IMR-90 (cell line): ENCODE results near the gene ACSBG1. TPM values are rescaled to one million over a fixed set of nuclear protein-coding genes. Genes with fewer than 3 reads are reported as not detected.
A peak's percentile ranks its signal among the peaks of the same experiment; 100 is the strongest.

Experiments
- ATAC-seq: fragments of 200-7000 bp; cut with Tn5 transposase; 2 replicates; pipeline ENCODE4 v1.9.1; 2020; ENCODE audit warnings: low read depth, mild to moderate bottlenecking, moderate library complexity
- BruUV-seq: library from RNA; stranded (reverse); fragments of 400-500 nt; replicated peaks from 2 replicates; lab custom pipeline; 2021; lab: Mats Ljungman, UMichigan
- CTCF ChIA-PET: fragments of 300-600 bp; formaldehyde crosslinking; extraction: SDS; loops from one replicate; lab custom pipeline; 2021; ENCODE audit warnings: antibody characterized with exemption; lab: Yijun Ruan, JAX
- POLR2A ChIA-PET: fragments of 300-600 bp; sonication (Branson Sonifier 250); formaldehyde crosslinking; loops from one replicate; lab custom pipeline; 2022; ENCODE audit warnings: antibody characterized with exemption; ENCODE audit not compliant: unreplicated experiment; lab: Charles Lee
- DNase-seq: peaks from one replicate; pipeline ENCODE4 v3.0.0; 2013
- H2AFZ ChIP-seq: replicated peaks from 2 replicates; pipeline ENCODE3; 2013; ENCODE audit warnings: low read length, mild to moderate bottlenecking; ENCODE audit not compliant: poor library complexity
- H2AK5ac ChIP-seq: 2 replicates; pipeline ENCODE4 v1.6.1; 2013; ENCODE audit warnings: low read depth, low read length, inconsistent platforms
- H2AK9ac ChIP-seq: replicated peaks from 2 replicates; pipeline ENCODE3; 2013; ENCODE audit warnings: mild to moderate bottlenecking, low read depth, low read length, moderate library complexity; ENCODE audit not compliant: poor library complexity
- H2BK120ac ChIP-seq: 2 replicates; pipeline ENCODE4 v1.6.1; 2013; ENCODE audit warnings: low read depth, low read length, inconsistent platforms
- H2BK15ac ChIP-seq: 3 replicates; pipeline ENCODE4 v1.6.1; 2013; ENCODE audit warnings: low read depth, low read length, inconsistent platforms
- H2BK20ac ChIP-seq: 2 replicates; pipeline ENCODE4 v1.6.1; 2013; ENCODE audit warnings: low read depth, mild to moderate bottlenecking, inconsistent platforms, low read length, moderate library complexity
- H2BK5ac ChIP-seq: 2 replicates; pipeline ENCODE4 v1.6.1; 2013; ENCODE audit warnings: mild to moderate bottlenecking, low read depth, low read length, inconsistent platforms; ENCODE audit not compliant: poor library complexity, severe bottlenecking
- H3K14ac ChIP-seq: replicated peaks from 2 replicates; pipeline ENCODE4 v1.6.1; 2013; ENCODE audit warnings: low read depth, low read length, inconsistent platforms
- H3K18ac ChIP-seq: 2 replicates; pipeline ENCODE4 v1.6.1; 2013; ENCODE audit warnings: low read depth, low read length, control low read depth
- H3K23ac ChIP-seq: 2 replicates; pipeline ENCODE4 v1.6.1; 2013; ENCODE audit warnings: low read depth, low read length, inconsistent platforms
- H3K27ac ChIP-seq: 2 replicates; pipeline ENCODE4 v1.5.1; 2013; ENCODE audit warnings: mild to moderate bottlenecking, control low read depth, low read length; ENCODE audit not compliant: insufficient read depth
- H3K27me3 ChIP-seq: 2 replicates; pipeline ENCODE4 v1.6.1; 2013; ENCODE audit warnings: low read length; ENCODE audit not compliant: control insufficient read depth, insufficient read depth
- H3K36me3 ChIP-seq: 2 replicates; pipeline ENCODE4 v1.6.1; 2013; ENCODE audit warnings: low read length, mixed read lengths; ENCODE audit not compliant: control insufficient read depth, insufficient read depth
- H3K4ac ChIP-seq: 2 replicates; pipeline ENCODE4 v1.6.1; 2013; ENCODE audit warnings: low read depth, low read length, inconsistent platforms
- H3K4me1 ChIP-seq: 2 replicates; pipeline ENCODE4 v1.6.1; 2013; ENCODE audit warnings: low read length, mixed read lengths; ENCODE audit not compliant: control insufficient read depth, insufficient read depth
- H3K4me2 ChIP-seq: 2 replicates; pipeline ENCODE4 v1.6.1; 2013; ENCODE audit warnings: low read depth, mild to moderate bottlenecking, control low read depth, low read length, moderate library complexity
- H3K4me3 ChIP-seq: 2 replicates; pipeline ENCODE4 v1.5.1; 2013; ENCODE audit warnings: low read depth, mild to moderate bottlenecking, control low read depth, low read length, moderate library complexity; ENCODE audit not compliant: insufficient read depth
- H3K56ac ChIP-seq: 2 replicates; pipeline ENCODE4 v1.6.1; 2013; ENCODE audit warnings: low read length, inconsistent platforms; ENCODE audit not compliant: insufficient read depth; ENCODE audit errors: extremely low read depth
- H3K79me1 ChIP-seq, 2 experiments: 2 replicates each; pipeline ENCODE4 v1.6.1; 2013; ENCODE audit warnings: low read length in 2 of 2, inconsistent platforms in 1 of 2, low read depth in 1 of 2
- H3K9ac ChIP-seq: 2 replicates; pipeline ENCODE4 v1.6.1; 2013; ENCODE audit warnings: low read depth, low read length, control low read depth
- H3K9me1 ChIP-seq: 2 replicates; pipeline ENCODE4 v1.6.1; 2013; ENCODE audit warnings: low read length, inconsistent platforms; ENCODE audit not compliant: insufficient read depth
- H3K9me3 ChIP-seq: 2 replicates; pipeline ENCODE4 v1.6.1; 2013; ENCODE audit warnings: low read length; ENCODE audit not compliant: control insufficient read depth, insufficient read depth
- H4K20me1 ChIP-seq: 2 replicates; pipeline ENCODE4 v1.6.1; 2013; ENCODE audit warnings: low read length, inconsistent platforms; ENCODE audit not compliant: insufficient read depth
- H4K5ac ChIP-seq: 2 replicates; pipeline ENCODE4 v1.6.1; 2013; ENCODE audit warnings: mild to moderate bottlenecking, low read depth, low read length, control low read depth
- H4K8ac ChIP-seq, 2 experiments: 2 replicates each; pipeline ENCODE4 v1.6.1; 2013; ENCODE audit warnings: low read depth in 2 of 2, low read length in 2 of 2, control low read depth in 1 of 2, inconsistent platforms in 1 of 2
- H4K91ac ChIP-seq: 2 replicates; pipeline ENCODE4 v1.6.1; 2013; ENCODE audit warnings: low read depth, low read length, inconsistent platforms; ENCODE audit not compliant: insufficient read depth
- CEBPB ChIP-seq: IDR thresholded peaks from 2 replicates; pipeline ENCODE4 v1.6.1; 2012; ENCODE audit warnings: low read depth, low read length, improper control_type of control experiment
- FOS ChIP-seq: fragments of 150-350 bp; IDR thresholded peaks from 2 replicates; pipeline ENCODE4 v1.6.1; 2016; ENCODE audit warnings: low read depth, low read length
- RCOR1 ChIP-seq: IDR thresholded peaks from 2 replicates; pipeline ENCODE4 v1.6.1; 2012; ENCODE audit warnings: mild to moderate bottlenecking, low read length, improper control_type of control experiment; ENCODE audit not compliant: insufficient replicate concordance
- WGBS, 2 experiments: methylation state at CpG; one replicate each; pipeline versions ENCODE4 v1.1.5 to v1.1.7; 2013; ENCODE audit warnings: missing lambda C conversion rate in 2 of 2; ENCODE audit not compliant: insufficient read length in 1 of 2; ENCODE audit errors: extremely low coverage in 2 of 2; 5-methylcytosine and 5-hydroxymethylcytosine counted together
- dilution Hi-C: fragments of 300-500 bp; cut with HindIII; formaldehyde crosslinking; loops from one replicate; pipeline ENCODE4 v1.14.3; 2018; ENCODE audit warnings: low sequenced_read_pairs; ENCODE audit not compliant: unreplicated experiment
- in situ Hi-C: fragments of 300-500 bp; cut with MboI; formaldehyde crosslinking; loops from 3 replicates; pipeline ENCODE4 v1.14.3; 2019; ENCODE audit warnings: low sequenced_read_pairs, inconsistent platforms, mixed read lengths
- intact Hi-C: fragments of 100-400 bp; cut with micrococcal nuclease; formaldehyde crosslinking; loops from 2 replicates; pipeline ENCODE4 v1.10.0; 2022
- polyA plus RNA-seq, 3 experiments: library from polyadenylated mRNA; depleted of rRNA; stranded (reverse); fragments of >200 nt; gene quantifications; 2 replicates each; pipeline ENCODE4 v1.2.3, GENCODE V29; 2012; ENCODE audit warnings: low replicate concordance in 1 of 3
- total RNA-seq: library from RNA; depleted of rRNA; stranded (reverse); fragments of >200 nt; gene quantifications from 2 replicates; pipeline ENCODE4 v1.2.3, GENCODE V29; 2012

Gene ACSBG1
- total and polyA plus RNA-seq, 2 of the 4 experiments (the other 2 are of a cell fraction): 0.02 TPM; not detected in 1

GRCh38 chr15:78223396-78224022 is 10.9 kb downstream of the ACSBG1 start:
- intact Hi-C loops: no loop called here
- H3K36me3 ChIP-seq: no peaks in the 10 kb centered on the region
- CTCF ChIA-PET: interaction anchor here (0.6 kb wide), 1 partner anchor 559 kb away, joined by 4 read pairs; no protein-coding TSS in a partner anchor
- H2AK9ac ChIP-seq: no peak overlapping the region
- H2BK15ac ChIP-seq: no peak overlapping the region
- H2BK20ac ChIP-seq: no peak overlapping the region
- peak; percentile 7 for DNase-seq
- H3K4ac ChIP-seq: no peak overlapping the region
- H3K4me2 ChIP-seq: no peak overlapping the region
- no peak overlapping the region for H4K91ac ChIP-seq
- H3K9me3 ChIP-seq: peaks cover 3% of the 10 kb centered on the region; the same call in 1 of the 2 replicates
- no peak overlapping the region for H3K4me3 ChIP-seq
- dilution Hi-C loops: no loop called here
- POLR2A ChIA-PET: no interaction called here
- H4K20me1 ChIP-seq: no peaks in the 10 kb centered on the region
- H4K8ac ChIP-seq: no peak overlapping the region
- in situ Hi-C loops: no loop called here
- ATAC-seq: no peak
- H3K9me1 ChIP-seq: no peaks in the 10 kb centered on the region
- H2AFZ ChIP-seq: peak overlapping the region; percentile 28
- H3K23ac ChIP-seq: no peak overlapping the region
- H2BK5ac ChIP-seq: no peak overlapping the region
- no peak overlapping the region for H3K14ac ChIP-seq
- no peaks in the 10 kb centered on the region for H3K4me1 ChIP-seq
- peaks cover 25% of the 10 kb centered on the region for H3K27me3 ChIP-seq
- no CpG with 5 or more reads among the region's 4 CpGs for WGBS, 2 experiments
- H3K27ac ChIP-seq: no peak overlapping the region
- no peak overlapping the region for H2AK5ac ChIP-seq
- H3K18ac ChIP-seq: no peak overlapping the region
- no peak overlapping the region for H3K56ac ChIP-seq
- no peak overlapping the region for H3K9ac ChIP-seq
- no peaks in the 10 kb centered on the region for H3K79me1 ChIP-seq
- TF ChIP-seq CEBPB (peak; percentile 44), FOS (no peak), RCOR1 (no peak)
- no TSS peak for BruUV-seq
- H2BK120ac ChIP-seq: no peak overlapping the region
- no peak overlapping the region for H4K5ac ChIP-seq
